ENCODE data around the gene UBE2L6. TPM values are rescaled to one million over a fixed set of nuclear protein-coding genes. Genes with fewer than 3 reads are reported as not detected.
A peak's percentile ranks its signal among the peaks of the same experiment; 100 is the strongest.

Gene UBE2L6
- total and polyA plus RNA-seq, 2 of the 4 experiments (the other 2 are of a cell fraction): 37.5 to 46.7 TPM

- H3K4me2 ChIP-seq (ENCODE audit: low read depth, low read length): peak overlapping the region; percentile 64
- peaks cover 4 to 25% of the 10 kb centered on the region in 2 experiments; a peak in 3 of 4 replicates for H3K79me1 ChIP-seq (ENCODE audit: low read depth in 1 of 2, low read length in 2 of 2)
- peak overlapping the region; percentile 22 for H2AK9ac ChIP-seq (replicated peaks; ENCODE audit: low read depth, low read length, poor library complexity)
- H2BK20ac ChIP-seq (ENCODE audit: low read depth, low read length): peak overlapping the region; percentile 56
- peak overlapping the region; percentile 12; the same call in 1 of the 3 replicates for H2BK15ac ChIP-seq (ENCODE audit: low read depth, low read length)
- H3K9me3 ChIP-seq (ENCODE audit: control insufficient read depth, insufficient read depth, low read length): no peaks in the 10 kb centered on the region
- peak overlapping the region; percentile 13 for H3K9ac ChIP-seq (ENCODE audit: low read depth, low read length)
- H4K20me1 ChIP-seq (ENCODE audit: insufficient read depth, low read length): no peaks in the 10 kb centered on the region
- peak overlapping the region; percentile 98 for H2AFZ ChIP-seq (replicated peaks; ENCODE audit: low read length, poor library complexity)
- peak overlapping the region; percentile 61 for H2BK5ac ChIP-seq (ENCODE audit: low read depth, low read length, poor library complexity, severe bottlenecking)
- H3K36me3 ChIP-seq (ENCODE audit: control insufficient read depth, insufficient read depth, low read length): no peaks in the 10 kb centered on the region
- CTCF ChIA-PET: interaction anchor here (0.6 to 2.2 kb wide), 10 partner anchors 9 to 951 kb away, joined by 3 to 34 read pairs (median 4); no protein-coding TSS in a partner anchor
- ATAC-seq (ENCODE audit: low read depth) (peak; percentile 1; the same call in 1 of the 2 replicates), DNase-seq (peak; percentile 67)
- peaks cover 11% of the 10 kb centered on the region for H3K4me1 ChIP-seq (ENCODE audit: control insufficient read depth, insufficient read depth, low read length)
- H3K14ac ChIP-seq (replicated peaks; ENCODE audit: low read depth, low read length): peak overlapping the region; percentile 61; the same call in 1 of the 2 replicates
- POLR2A ChIA-PET (ENCODE audit: unreplicated experiment): interaction anchor here (1.6 kb wide), 1 partner anchor 72 kb away, joined by 4 read pairs; no protein-coding TSS in a partner anchor
- no TSS peak for BruUV-seq (replicated peaks)
- H3K56ac ChIP-seq (ENCODE audit: extremely low read depth, insufficient read depth, low read length): peak overlapping the region; percentile 29; the same call in 1 of the 2 replicates
- H4K91ac ChIP-seq (ENCODE audit: insufficient read depth, low read depth, low read length): peak overlapping the region; percentile 54
- no CpG with 5 or more reads among the region's 6 CpGs for WGBS, 2 experiments (ENCODE audit: extremely low coverage in 2 of 2, insufficient read length in 1 of 2)
- in situ Hi-C loops (cut with MboI; ENCODE audit: low sequenced_read_pairs) (loop anchor here (5.0 kb wide), 1 partner anchor 74 kb away; no protein-coding TSS in a partner anchor), intact Hi-C loops (cut with micrococcal nuclease) (loop anchor here (1.0 to 5.0 kb wide), 4 partner anchors 73 to 944 kb away; no protein-coding TSS in a partner anchor), dilution Hi-C loops (cut with HindIII; ENCODE audit: low sequenced_read_pairs, unreplicated experiment) (no loop called here)
- H3K18ac ChIP-seq (ENCODE audit: low read depth, low read length): peak overlapping the region; percentile 5; the same call in 1 of the 2 replicates
- H4K8ac ChIP-seq (ENCODE audit: low read depth in 2 of 2, low read length in 2 of 2): peak overlapping the region; percentile 27 to 59; a peak in 3 of 4 replicates
- H3K27me3 ChIP-seq (ENCODE audit: control insufficient read depth, insufficient read depth, low read length): no peaks in the 10 kb centered on the region
- peak overlapping the region; percentile 49; the same call in 1 of the 2 replicates for H2BK120ac ChIP-seq (ENCODE audit: low read depth, low read length)
- peak overlapping the region; percentile 80 for H3K4me3 ChIP-seq (ENCODE audit: insufficient read depth, low read depth, low read length)
- H3K27ac ChIP-seq (ENCODE audit: insufficient read depth, low read length): peak overlapping the region; percentile 83
- no peak overlapping the region for H3K23ac ChIP-seq (ENCODE audit: low read depth, low read length)
- H4K5ac ChIP-seq (ENCODE audit: low read depth, low read length): peak overlapping the region; percentile 36
- H2AK5ac ChIP-seq (ENCODE audit: low read depth, low read length): peak overlapping the region; percentile 96
- H3K9me1 ChIP-seq (ENCODE audit: insufficient read depth, low read length): peaks cover 4% of the 10 kb centered on the region; the same call in 1 of the 2 replicates
- peak overlapping the region; percentile 73 for H3K4ac ChIP-seq (ENCODE audit: low read depth, low read length)
- TF ChIP-seq BHLHE40 (IDR thresholded peaks at IDR 0.05; ENCODE audit: low read depth, low read length) (no peak), MAZ (IDR thresholded peaks at IDR 0.05; ENCODE audit: borderline replicate concordance, low read depth, low read length) (peak; percentile 34; the same call in 1 of the 2 replicates), RCOR1 (IDR thresholded peaks at IDR 0.05; ENCODE audit: insufficient replicate concordance, low read length) (no peak), NFE2L2 (IDR thresholded peaks at IDR 0.05; ENCODE audit: low read depth, low read length) (no peak), FOS (IDR thresholded peaks at IDR 0.05; ENCODE audit: low read depth, low read length) (no peak), SMC3 (IDR thresholded peaks at IDR 0.05; ENCODE audit: low read depth, low read length) (peak; percentile 76; the same call in 1 of the 2 replicates), USF2 (IDR thresholded peaks at IDR 0.05; ENCODE audit: low read depth, low read length) (no peak), ELK1 (IDR thresholded peaks at IDR 0.05; ENCODE audit: borderline replicate concordance, low read depth, low read length) (no peak), MAFK (IDR thresholded peaks at IDR 0.05; ENCODE audit: low read depth, low read length) (no peak), CEBPB (IDR thresholded peaks at IDR 0.05; ENCODE audit: low read depth, low read length) (no peak), RAD21 (IDR thresholded peaks at IDR 0.05; ENCODE audit: low read length) (peak; percentile 79), POLR2A (IDR thresholded peaks at IDR 0.05; ENCODE audit: low read depth, low read length) (no peak), MXI1 (IDR thresholded peaks at IDR 0.05; ENCODE audit: borderline replicate concordance, low read depth, low read length) (peak; percentile 76; the same call in 1 of the 2 replicates), CHD1 (IDR thresholded peaks at IDR 0.05; ENCODE audit: low read depth, low read length) (no peak), RFX5 (IDR thresholded peaks at IDR 0.05; ENCODE audit: low read depth, low read length) (no peak)
These were observed 876 bp upstream of the UBE2L6 start for GRCh38 chr11:57568330-57568766.

Measured in IMR-90 (cell line).